Activated naive CD8-positive, alpha-beta T cell (primary cell): ENCODE data around the gene MAGOHB.

ENCODE experiments used
- H3K27ac Mint-ChIP-seq: one replicate; pipeline ENCODE4 v1.8.0; 2021; ENCODE audit warnings: mixed read lengths
- H3K27me3 Mint-ChIP-seq: one replicate; pipeline ENCODE4 v1.8.0; 2021; ENCODE audit warnings: mixed read lengths
- H3K36me3 Mint-ChIP-seq: one replicate; pipeline ENCODE4 v1.8.0; 2021; ENCODE audit warnings: mixed read lengths
- H3K4me1 Mint-ChIP-seq: one replicate; pipeline ENCODE4 v1.8.0; 2021; ENCODE audit warnings: low read depth, mixed read lengths
- H3K4me3 Mint-ChIP-seq: one replicate; pipeline ENCODE4 v1.8.0; 2021; ENCODE audit warnings: mild to moderate bottlenecking, mixed read lengths
- H3K9me3 Mint-ChIP-seq: one replicate; pipeline ENCODE4 v1.8.0; 2021; ENCODE audit warnings: low read depth, mixed read lengths

Gene MAGOHB

GRCh38 chr12:10554228-10554755, 59.1 kb downstream of the MAGOHB start:
- Mint-ChIP-seq H3K4me1 (peaks cover 62% of the 10 kb centered on the region), H3K27me3 (no peaks in the 10 kb centered on the region), H3K36me3 (peaks cover 20% of the 10 kb centered on the region), H3K4me3 (peak overlapping the region; percentile 92), H3K27ac (peak overlapping the region; percentile 100), H3K9me3 (peaks cover 15% of the 10 kb centered on the region)
